HepG2 (cell line): ENCODE measurements around the gene RETREG2. TPM values are rescaled to one million over a fixed set of nuclear protein-coding genes. Genes with fewer than 3 reads are reported as not detected.
A peak's percentile ranks its signal among the peaks of the same experiment; 100 is the strongest.

Source experiments
- BORCS8-MEF2B ChIP-seq: sonication (generic); formaldehyde crosslinking; IDR thresholded peaks from 2 replicates; pipeline ENCODE4 v1.8.0; 2022; ENCODE audit warnings: mild to moderate bottlenecking, missing genetic modification reagents
- CC2D1A ChIP-seq: sonication (generic); formaldehyde crosslinking; IDR thresholded peaks from 2 replicates; pipeline ENCODE4 v1.8.1; 2023; ENCODE audit warnings: mild to moderate bottlenecking, missing genetic modification reagents
- ELF1 ChIP-seq: sonication (generic); formaldehyde crosslinking; IDR thresholded peaks from 2 replicates; pipeline ENCODE4 v1.4.0; 2020; ENCODE audit warnings: missing genetic modification reagents
- FIP1L1 ChIP-seq: fragments of 200-400 bp; formaldehyde crosslinking; IDR thresholded peaks from 2 replicates; pipeline ENCODE4 v1.6.1; 2018; ENCODE audit warnings: low read depth, mild to moderate bottlenecking, low read length, moderate library complexity, borderline replicate concordance; ENCODE audit not compliant: insufficient read depth
- GMEB1 ChIP-seq: sonication (generic); formaldehyde crosslinking; IDR thresholded peaks from 2 replicates; pipeline ENCODE4 v1.5.1; 2020; ENCODE audit warnings: missing genetic modification reagents, mild to moderate bottlenecking, borderline replicate concordance
- GPBP1L1 ChIP-seq: sonication (generic); formaldehyde crosslinking; IDR thresholded peaks from 2 replicates; pipeline ENCODE4 v1.5.0; 2020; ENCODE audit warnings: mild to moderate bottlenecking, missing genetic modification reagents
- JDP2 ChIP-seq: sonication (generic); formaldehyde crosslinking; IDR thresholded peaks from 2 replicates; pipeline ENCODE4 v1.8.1; 2022; ENCODE audit warnings: missing genetic modification reagents, borderline replicate concordance
- KLF15 ChIP-seq: sonication (generic); formaldehyde crosslinking; IDR thresholded peaks from 2 replicates; pipeline ENCODE4 v1.8.1; 2023; ENCODE audit warnings: borderline replicate concordance, mild to moderate bottlenecking, inconsistent platforms, missing genetic modification reagents, mixed read lengths
- NCOA5 ChIP-seq: sonication (generic); formaldehyde crosslinking; IDR thresholded peaks from 2 replicates; pipeline ENCODE4 v1.4.0; 2020; ENCODE audit warnings: missing genetic modification reagents
- NPAS2 ChIP-seq: sonication (generic); formaldehyde crosslinking; IDR thresholded peaks from 2 replicates; pipeline ENCODE4 v1.8.0; 2022; ENCODE audit warnings: mild to moderate bottlenecking, missing genetic modification reagents, borderline replicate concordance
- SATB2 ChIP-seq: sonication (generic); formaldehyde crosslinking; IDR thresholded peaks from 2 replicates; pipeline ENCODE4 v1.5.0; 2020; ENCODE audit warnings: missing genetic modification reagents
- TBX2 ChIP-seq: sonication (generic); formaldehyde crosslinking; IDR thresholded peaks from 2 replicates; pipeline ENCODE4 v1.5.0; 2020; ENCODE audit warnings: missing genetic modification reagents, mild to moderate bottlenecking, borderline replicate concordance
- YEATS2 ChIP-seq: sonication (generic); formaldehyde crosslinking; IDR thresholded peaks from 2 replicates; pipeline ENCODE4 v1.4.0; 2020; ENCODE audit warnings: missing genetic modification reagents, borderline replicate concordance
- ZBED4 ChIP-seq: sonication (generic); formaldehyde crosslinking; IDR thresholded peaks from 2 replicates; pipeline ENCODE4 v1.4.0; 2020; ENCODE audit warnings: missing genetic modification reagents, borderline replicate concordance
- ZNF460 ChIP-seq: sonication (generic); formaldehyde crosslinking; IDR thresholded peaks from 2 replicates; pipeline ENCODE4 v1.5.1; 2020; ENCODE audit warnings: missing genetic modification reagents, mild to moderate bottlenecking, borderline replicate concordance
- ZNF468 ChIP-seq: sonication (generic); formaldehyde crosslinking; IDR thresholded peaks from 2 replicates; pipeline ENCODE4 v1.8.0; 2022; ENCODE audit warnings: mild to moderate bottlenecking, moderate library complexity, missing genetic modification reagents
- ZNF484 ChIP-seq: sonication (generic); formaldehyde crosslinking; IDR thresholded peaks from 2 replicates; pipeline ENCODE4 v1.5.1; 2020; ENCODE audit warnings: mild to moderate bottlenecking, low read depth, missing genetic modification reagents, borderline replicate concordance
- ZNF496 ChIP-seq: sonication (generic); formaldehyde crosslinking; IDR thresholded peaks from 2 replicates; pipeline ENCODE4 v1.8.1; 2023; ENCODE audit warnings: mild to moderate bottlenecking, moderate library complexity, missing genetic modification reagents; ENCODE audit not compliant: insufficient replicate concordance
- ZNF543 ChIP-seq: sonication (generic); formaldehyde crosslinking; IDR thresholded peaks from 2 replicates; pipeline ENCODE4 v1.4.0; 2020; ENCODE audit warnings: mild to moderate bottlenecking, missing genetic modification reagents
- ZNF644 ChIP-seq: IDR thresholded peaks from 2 replicates; pipeline ENCODE4 v1.6.1; 2016; ENCODE audit warnings: low read depth
- ZNF674 ChIP-seq: sonication (generic); formaldehyde crosslinking; IDR thresholded peaks from 2 replicates; pipeline ENCODE4 v1.5.0; 2020; ENCODE audit warnings: low read depth, mild to moderate bottlenecking, missing genetic modification reagents
- polyA plus RNA-seq, 8 experiments: library from polyadenylated mRNA; depleted of rRNA in 3 of 8; stranded (reverse) in 7 of 8; unstranded in 1 of 8; fragments of >200 nt; fragmentation: Illumina TruSeq in 4 of 8; extraction: Trizol in 4 of 8; gene quantifications; 2 replicates each; pipeline versions ENCODE4 v1.2.1 to v1.2.3, GENCODE V29; 2011 to 2016; ENCODE audit warnings: low read depth in 4 of 8, missing spikeins in 1 of 8, mixed read lengths in 1 of 8; ENCODE audit not compliant: insufficient read depth in 1 of 8
- total RNA-seq, 5 experiments: library from RNA; depleted of rRNA; stranded (reverse); fragments of >200 nt; fragmentation: Illumina TruSeq; extraction: Trizol; gene quantifications; 2 replicates each; pipeline ENCODE4 v1.2.3, GENCODE V29; 2016; ENCODE audit warnings: low read depth in 1 of 5

The RETREG2 gene
- total and polyA plus RNA-seq, 2 of the 13 experiments (the other 11 are each of a cell fraction or from before 2014, with no cell fraction given), result 86.0 to 134 TPM

- TF ChIP-seq GMEB1 (CRISPR knock-in tag) (peak; percentile 90), KLF15 (CRISPR knock-in tag) (no peak), ZNF644 (CRISPR knock-in tag) (no peak), ZNF460 (CRISPR knock-in tag) (no peak; the same call in 1 of the 2 replicates), ZNF484 (CRISPR knock-in tag) (peak; percentile 78; the same call in 1 of the 2 replicates), ZBED4 (CRISPR knock-in tag) (peak; percentile 95), BORCS8-MEF2B (CRISPR knock-in tag) (peak; percentile 97), ZNF468 (peak; percentile 78; the same call in 1 of the 2 replicates), YEATS2 (peak; percentile 46; the same call in 1 of the 2 replicates), TBX2 (CRISPR knock-in tag) (peak; percentile 99), GPBP1L1 (CRISPR knock-in tag) (no peak), ELF1 (CRISPR knock-in tag) (peak; percentile 83), ZNF496 (CRISPR knock-in tag) (peak; percentile 51), JDP2 (CRISPR knock-in tag) (peak; percentile 91; the same call in 1 of the 2 replicates), NPAS2 (no peak), FIP1L1 (0 out of 2 replicates have a peak, but pooled peaks have one; percentile 80), NCOA5 (CRISPR knock-in tag) (no peak), CC2D1A (CRISPR knock-in tag) (no peak), ZNF674 (peak; percentile 98; the same call in 1 of the 2 replicates), SATB2 (CRISPR knock-in tag) (peak; percentile 83), ZNF543 (peak; percentile 88; the same call in 1 of the 2 replicates)
Measured at GRCh38 chr2:219176818-219177551, 1.1 kb upstream of the RETREG2 start, which contains the start of gene CNPPD1 (continued).
